Effector CD4-positive, alpha-beta T cell (primary cell): ENCODE data around the gene GRIK3.

Experiments used
- DNase-seq: peaks from one replicate; pipeline ENCODE4 v3.0.0-alpha.2; 2020

The GRIK3 gene

DNA sequence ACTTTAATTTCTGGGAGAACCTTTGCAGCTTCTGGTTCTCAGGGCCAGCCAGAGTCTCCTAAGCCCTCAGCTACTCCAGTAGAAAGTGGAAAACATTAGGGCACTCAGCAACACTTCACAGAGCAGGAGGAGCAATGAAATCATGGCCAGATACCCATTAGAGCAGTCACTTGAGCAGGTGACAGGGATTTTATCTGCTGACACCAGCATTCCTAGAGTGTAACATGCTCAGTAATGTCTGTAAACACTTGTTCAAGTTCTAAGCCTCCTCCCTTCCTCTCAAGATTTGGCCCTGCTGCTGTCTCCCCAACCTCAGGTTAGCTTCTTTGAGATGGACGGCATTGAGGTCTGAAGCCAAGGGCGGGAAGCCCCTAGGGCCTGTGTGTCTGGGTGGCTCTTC lies 218.0 kb downstream of the GRIK3 start:
- DNase-seq, result no peak

DNA sequence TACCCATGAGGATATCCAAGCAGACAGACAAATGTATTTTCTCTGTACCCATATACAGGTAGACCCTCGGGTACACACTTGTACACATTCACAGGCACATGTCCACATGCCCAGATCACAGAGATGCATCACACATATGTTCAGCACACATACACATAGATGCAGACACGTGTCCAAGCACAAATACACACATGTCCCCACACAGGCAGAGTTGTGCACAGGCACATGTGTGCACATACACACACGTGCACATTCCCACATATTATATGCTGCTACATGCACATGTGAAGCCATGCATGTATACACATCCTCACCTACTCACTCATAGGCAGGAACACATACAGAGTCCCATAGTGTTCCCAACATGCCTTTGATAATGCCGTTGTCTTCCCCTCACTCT lies 219.5 kb downstream of the GRIK3 start:
- no peak for DNase-seq

DNA sequence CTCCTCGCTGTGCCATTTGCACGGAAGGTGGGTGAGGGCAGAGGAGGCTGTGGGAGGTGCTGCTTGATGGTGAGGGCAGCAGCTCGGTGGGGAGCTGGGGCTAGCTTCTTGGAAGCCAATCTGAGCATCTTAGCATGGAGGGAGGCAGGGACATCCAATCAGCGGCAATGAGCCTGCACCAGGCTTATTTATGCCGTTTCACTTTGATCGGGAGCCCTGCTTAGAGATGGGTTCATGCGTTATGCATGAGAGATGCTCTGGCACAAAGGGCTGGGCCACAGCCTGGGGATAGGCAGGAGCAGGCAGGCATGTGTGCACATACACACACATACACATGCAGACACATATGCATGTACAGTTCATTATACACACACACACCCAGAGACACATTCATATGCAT lies 220.2 kb downstream of the GRIK3 start:
- no peak for DNase-seq

DNA sequence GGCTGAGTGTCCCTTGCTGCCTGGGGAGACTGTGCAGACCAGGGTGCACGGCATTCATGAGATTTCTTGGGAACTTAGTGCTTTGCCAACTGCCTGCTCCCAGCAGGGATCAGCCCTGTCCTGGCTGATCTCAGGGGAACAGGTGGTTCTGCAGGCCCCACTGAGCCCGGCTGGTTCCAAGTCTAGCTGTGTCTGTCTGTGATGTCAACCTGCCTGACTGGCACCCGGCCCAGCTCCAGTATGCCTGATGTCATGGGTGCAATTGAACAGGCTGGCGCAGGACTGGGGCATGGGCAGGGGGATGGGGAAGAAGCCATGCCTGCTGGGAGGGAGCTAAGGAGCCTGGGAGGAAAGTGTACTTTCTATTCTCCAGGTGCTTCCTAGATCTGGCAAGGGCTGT lies 227.1 kb downstream of the GRIK3 start:
- no peak for DNase-seq

DNA sequence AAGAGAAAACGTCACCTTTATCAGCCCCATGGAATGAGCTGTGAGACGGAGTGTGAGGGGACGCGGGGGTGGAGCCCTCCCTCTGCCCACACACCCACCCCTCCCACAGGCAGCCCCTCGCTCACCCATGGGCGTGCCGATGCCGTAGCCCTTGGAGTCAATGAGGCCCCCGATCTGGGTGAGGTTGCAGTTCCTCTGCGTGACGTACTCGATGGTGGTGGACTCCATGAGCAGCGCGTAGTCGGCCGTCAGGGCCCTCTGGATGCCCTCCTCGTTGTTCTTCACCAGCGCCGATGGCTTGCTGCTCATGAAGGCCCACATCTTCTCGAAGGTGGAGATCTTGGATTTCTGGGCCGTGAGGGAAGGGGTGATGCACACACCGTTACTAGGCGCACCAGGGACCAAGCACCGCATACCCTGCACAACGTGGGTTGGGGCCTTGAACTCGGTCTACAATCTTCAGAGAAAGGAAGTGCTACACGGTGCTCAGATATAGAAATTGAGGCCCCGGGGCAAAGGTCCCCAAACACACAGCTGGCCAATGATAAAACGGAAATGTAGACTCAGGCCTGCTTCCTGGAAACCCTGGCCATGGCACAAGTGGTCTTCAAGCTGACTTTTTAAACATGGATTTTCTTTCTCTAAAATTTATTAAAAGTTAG lies 228.2 kb downstream of the GRIK3 start:
- no peak for DNase-seq

DNA sequence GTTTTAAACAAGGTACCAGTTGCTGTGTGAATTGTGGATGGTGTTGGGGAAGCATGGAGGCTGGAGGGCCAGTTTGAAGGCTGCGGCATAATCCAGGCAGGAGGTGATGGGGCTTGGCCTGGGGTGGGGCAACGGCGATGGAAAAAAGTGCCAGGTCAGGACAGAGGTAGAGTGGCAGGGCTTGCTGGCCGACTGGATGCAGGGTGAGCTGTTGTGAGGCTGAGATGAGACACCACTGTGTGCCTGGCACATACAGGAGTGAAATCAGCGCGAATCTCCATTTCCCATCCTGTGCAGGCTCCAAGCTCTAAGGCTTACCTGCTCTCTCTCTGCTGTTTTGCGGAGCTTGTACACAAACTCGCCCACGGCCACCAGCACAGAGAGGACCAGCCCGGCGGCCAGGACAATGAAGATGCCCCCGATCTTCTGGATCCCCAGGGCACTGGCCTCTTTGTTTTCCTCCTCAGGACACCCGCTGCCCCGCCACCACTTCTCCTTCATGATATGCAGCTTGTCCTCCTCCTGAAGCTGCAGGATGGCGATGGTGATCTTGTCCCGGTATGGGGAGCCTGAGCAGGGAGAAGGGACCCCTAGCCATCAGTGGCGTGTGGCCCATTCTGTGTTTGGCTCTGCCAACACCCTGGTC lies 229.5 kb downstream of the GRIK3 start:
- no peak for DNase-seq

DNA sequence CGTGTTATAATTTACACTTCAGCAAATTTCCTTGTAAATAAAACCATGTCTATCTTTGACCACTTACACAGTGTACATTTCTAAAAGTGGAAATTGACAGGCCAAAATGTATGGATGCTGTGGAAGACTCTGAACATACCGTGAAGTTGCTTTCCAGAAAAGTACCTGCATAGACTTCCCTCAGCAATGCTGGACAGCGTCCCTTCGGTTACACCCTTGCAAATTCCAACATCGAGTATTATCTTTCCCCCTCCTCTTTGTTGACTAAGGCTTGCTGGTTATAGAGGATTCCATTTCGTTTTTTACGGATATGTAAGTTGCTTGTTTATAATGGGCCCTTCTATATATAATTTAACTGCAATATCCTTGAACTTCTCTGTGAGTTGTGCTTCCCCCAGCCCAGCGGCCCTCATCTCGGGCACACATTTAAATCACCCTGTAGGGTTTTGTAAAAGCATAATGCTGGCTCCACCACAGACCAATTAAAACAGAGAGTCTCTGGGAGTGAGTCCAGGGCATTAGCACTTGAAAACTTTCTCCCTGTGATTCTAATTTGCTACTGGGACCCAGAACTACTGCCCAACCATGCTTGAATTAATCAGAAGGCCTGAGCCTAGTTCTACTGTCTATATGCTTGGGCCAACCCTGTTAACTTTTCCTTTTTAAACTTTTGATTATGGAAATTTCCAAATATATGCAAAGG lies 230.3 kb downstream of the GRIK3 start:
- DNase-seq, result no peak

DNA sequence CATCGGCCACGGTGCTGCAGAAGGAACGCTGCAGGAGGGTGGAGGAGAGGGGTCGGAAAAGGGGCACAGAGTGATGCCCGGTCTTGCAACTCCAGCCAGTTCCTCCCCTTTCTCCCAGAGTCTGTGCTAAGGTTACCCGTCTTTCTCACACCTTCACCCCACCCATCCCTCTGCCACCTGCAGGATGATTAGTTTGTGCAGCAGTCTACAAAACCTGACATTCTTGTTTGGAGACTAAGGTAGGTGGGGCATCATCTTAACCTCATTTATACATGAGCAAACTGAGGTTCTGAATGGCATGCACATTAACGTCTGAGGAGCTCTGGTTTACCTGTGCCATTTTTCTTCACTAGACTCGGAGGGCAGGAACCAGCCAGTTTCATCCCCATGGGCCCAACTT lies 232.3 kb downstream of the GRIK3 start:
- DNase-seq, result no peak

DNA sequence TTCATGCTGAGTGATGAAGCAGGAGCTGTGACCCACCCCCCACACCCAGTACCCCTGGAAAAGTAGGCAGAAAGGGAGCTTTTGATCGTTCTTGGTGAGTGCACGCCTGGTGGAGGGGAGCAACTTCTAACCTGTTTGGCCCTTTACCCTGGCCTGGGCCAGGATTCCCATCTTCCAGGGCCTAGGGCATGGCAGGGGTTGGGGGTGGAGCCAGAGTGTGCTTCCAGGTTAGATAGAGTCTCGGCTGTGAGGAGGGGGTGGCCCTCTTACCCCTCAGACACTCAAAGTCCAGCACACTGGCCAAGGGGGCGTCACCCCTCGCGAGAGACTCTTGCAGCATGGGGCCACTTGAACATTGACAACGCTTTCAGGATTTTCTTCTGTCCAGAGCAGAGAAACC lies 236.6 kb downstream of the GRIK3 start:
- DNase-seq, result no peak

DNA sequence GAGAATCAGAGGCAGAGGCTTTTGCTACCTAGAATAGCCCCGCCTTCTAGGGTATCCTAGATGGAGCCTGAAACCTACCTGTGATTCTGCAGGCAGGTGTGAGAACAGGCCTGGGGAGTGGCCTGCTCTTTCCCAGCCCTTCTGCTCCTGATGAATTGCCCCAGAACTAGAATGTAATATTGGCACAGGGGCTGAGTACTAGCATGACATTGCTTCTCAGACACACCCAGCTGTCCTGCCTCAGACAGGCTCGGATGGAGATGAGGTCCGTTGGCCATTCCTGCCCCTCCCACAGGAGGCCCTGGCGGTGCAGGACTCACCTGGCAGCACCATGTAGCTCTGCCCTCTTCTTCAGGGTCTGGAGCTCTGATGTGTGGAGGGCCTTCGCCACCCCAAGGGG lies 237.6 kb downstream of the GRIK3 start:
- no peak for DNase-seq

DNA sequence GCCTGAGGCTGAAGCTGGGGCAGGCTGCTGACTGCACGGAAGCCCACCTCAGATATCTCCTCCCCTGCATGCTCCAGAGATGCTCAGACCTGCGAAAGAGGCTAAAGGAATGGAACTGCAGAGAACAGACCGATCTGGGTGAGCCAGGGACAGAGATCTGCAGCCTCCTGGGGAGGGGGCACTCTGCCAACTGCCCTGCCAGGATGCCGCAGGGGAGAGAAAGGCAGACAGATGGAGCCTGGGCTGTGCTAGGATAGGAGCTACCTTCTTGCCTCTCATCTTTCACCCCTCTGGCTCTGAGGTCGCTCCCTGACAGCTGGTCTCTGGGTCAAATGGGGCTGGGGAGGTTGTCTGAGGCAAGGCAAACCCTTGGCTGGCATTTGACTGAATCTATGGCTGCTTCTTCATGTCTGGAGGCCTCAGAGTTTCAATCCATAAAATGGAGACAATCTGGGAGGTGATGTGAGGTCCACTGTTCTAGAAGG lies 238.2 kb downstream of the GRIK3 start:
- DNase-seq, result no peak

DNA sequence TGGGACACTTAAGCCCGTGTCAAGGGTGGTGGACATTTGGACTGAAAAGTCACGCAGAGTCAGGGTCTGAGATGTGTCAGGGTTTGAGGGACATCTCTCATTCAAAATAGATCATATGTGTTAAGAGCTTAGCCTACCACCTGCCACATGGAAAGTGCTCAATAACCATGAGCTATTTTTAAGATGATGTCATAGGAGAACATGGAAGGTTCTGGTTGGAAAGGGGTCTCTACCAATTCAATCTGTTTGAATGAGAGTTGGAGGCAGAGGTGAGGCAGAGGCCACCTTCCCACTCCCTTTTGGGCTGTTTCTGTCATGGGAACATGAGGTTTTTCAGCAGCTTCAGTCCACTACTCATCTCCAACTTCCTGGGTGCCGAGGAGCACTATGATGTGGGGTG lies 239.9 kb downstream of the GRIK3 start:
- no peak for DNase-seq

DNA sequence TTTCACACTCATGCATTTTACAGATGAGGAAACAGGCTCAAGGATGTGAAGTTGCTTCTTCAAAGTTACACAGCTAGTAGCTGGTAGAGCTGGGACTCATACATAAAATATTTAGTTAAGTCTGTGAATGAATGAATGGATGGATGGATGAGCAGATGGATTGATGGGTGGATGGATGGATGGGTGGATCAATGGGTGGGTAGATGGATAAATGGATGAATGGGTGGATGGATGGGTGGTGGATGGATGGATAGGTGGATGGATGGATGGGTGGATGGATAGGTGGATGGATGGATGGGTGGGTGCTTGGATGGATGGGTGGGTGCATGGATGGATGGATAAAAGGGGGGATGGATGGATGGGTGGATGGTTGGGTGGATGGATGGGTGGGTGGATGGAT lies 240.9 kb downstream of the GRIK3 start:
- DNase-seq, result no peak

DNA sequence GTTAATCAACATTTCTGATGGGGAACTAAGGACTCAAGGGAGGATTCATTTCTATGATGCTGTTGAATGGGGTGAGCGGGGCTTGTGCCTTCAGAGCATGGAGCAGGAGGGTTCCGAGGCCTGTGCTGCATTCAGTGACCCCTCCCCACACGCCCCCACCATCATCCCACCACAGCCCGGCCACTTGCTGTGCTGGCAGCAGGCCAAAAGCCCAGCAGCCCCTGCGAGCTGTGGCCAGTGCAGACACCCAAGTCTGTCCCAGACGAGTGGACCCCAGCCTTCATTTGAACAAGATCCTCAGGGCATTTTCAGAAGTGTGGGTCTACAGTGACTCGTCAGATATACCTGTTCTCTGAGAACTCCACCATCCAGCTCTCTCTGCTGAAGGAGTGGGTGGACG lies 242.0 kb downstream of the GRIK3 start:
- DNase-seq, result no peak

DNA sequence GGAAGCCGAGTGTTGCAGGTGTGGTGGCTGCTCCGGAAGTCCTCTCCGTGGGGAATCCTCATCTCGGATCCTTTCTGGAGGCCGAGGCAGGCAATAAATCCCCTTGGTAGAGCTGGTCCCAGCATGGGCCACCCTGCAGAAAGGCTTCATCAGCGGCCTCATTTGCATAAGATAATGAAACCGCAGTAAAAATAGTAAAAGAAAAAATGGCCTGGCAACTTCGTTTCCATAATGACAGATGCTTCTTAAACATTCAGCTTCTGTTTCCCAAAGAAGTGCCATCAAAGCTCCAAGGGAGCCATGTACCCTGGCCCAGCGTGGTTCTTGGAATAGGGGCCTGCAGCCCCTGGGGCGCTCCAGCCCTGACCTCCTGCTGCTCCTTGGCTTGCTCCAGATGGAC lies 244.1 kb downstream of the GRIK3 start:
- no peak for DNase-seq

DNA sequence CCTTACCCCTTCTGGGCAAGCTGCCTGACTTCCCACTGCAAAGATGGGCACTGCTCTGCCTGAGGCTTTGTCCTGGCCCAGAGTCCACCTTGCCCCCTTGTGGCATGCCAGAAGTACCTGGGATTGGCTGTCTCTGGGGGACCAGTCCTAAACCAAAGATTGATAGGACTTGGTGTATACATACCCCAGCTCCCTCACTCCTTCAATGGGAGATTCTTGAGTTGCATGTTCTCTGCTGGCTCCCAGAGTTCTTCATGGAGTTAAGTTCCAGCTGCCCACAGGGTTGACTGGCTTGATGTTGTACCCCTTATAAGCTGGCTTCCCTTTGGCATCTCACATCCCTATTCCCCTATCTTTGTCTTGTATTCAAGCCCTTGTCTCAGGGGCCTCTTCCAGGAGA lies 244.8 kb downstream of the GRIK3 start:
- DNase-seq, result no peak

DNA sequence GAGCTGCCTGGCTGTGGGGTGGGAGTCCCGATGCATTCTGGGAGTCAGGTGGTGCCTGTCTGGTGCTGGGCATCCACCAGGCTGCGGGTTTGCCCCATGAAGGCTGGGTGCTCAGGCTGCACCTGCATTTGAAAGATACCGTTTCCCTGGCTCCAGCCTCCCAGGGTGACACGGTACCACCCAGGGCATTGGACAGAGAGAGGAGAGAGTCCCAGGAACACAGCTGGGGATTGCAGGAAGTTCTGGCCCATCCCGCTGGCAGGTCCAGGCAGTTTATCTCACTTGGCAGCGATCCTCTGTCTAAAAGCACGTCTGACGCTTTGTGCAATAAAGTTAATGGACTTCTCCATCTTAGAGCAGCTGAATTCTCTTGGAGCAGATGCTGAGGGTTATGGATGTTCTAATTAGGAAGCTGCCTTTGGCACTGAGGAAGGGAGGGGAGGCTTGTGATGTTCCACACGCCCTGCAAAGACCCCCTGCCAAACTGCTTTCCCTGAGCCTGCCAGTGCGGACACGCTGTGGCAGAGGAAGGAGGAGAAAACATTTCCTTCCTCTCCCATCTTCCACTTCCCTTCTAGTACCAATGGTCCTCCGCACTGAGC lies 246.9 kb downstream of the GRIK3 start:
- DNase-seq, result no peak

DNA sequence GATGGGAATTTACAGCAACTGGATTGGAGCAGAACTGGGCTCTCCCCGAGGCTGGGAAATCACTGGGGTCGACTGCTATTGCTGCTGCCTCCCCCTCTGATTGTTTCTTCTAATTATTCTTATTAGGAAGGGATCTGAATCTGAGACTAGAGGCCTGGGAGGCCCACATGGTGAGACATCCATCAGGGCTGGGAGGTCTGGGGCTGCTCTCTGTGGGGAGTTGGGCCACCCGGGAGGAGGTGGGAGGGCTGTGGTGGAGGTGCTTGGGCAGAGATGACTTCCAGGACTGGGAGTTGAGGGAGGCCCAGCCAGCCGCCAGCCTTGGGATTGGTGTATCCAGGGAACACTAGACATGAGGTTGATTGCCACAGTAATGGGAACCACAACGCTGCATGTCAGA lies 247.9 kb downstream of the GRIK3 start:
- no peak for DNase-seq

DNA sequence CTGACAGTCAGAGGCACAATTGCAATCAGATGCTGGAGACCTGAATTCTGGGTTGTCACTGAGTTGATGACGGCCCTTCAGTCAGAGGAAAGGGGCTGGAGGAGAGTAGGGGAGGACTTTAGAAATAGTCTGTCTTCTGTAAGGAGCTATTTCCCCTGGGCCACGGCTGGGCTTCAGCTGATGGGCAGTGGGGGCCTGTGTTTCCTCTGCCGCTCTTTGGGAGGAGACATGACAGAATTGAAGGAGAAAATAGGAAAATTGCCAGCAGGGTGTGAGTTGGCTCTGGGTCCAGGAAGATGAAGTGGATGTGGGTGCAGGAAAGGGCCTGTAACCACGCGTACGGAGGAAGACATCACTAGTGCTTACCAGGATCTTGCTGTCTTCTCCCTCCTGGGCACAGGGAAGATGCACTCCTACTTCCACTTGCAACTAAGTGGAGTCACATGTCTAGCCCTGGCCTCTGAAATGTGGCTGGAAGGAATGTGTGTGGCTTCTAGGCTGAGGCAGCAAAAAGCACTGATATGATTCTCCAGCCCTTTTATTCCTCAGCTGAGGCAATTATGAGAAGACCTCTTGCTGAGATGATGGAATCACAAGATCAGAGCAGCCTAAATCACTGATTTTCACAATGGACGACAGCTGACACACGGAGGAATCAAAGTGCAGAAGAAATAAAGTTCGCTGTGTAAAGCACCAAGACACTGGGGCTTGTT lies 250.0 kb downstream of the GRIK3 start:
- no peak for DNase-seq

DNA sequence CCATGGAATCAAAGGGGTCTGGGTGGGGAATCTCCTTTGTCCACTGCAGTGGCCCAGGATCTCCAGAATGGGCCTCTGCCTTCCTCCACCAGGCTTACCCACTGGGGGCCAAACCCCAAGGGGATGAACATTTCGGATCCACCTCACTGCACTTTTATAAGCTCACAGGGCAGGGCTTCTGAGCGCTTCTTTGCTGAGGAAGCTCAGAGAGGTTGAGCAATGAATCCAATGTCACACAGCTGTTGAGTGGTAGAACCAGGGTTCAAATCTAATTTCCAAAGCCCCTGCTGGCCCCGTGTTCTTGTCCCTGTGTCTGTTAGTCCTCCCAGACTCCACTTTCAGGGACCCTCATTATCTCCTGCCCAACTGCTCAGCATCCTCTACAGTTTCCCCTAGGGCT lies 250.8 kb downstream of the GRIK3 start:
- no peak for DNase-seq

DNA sequence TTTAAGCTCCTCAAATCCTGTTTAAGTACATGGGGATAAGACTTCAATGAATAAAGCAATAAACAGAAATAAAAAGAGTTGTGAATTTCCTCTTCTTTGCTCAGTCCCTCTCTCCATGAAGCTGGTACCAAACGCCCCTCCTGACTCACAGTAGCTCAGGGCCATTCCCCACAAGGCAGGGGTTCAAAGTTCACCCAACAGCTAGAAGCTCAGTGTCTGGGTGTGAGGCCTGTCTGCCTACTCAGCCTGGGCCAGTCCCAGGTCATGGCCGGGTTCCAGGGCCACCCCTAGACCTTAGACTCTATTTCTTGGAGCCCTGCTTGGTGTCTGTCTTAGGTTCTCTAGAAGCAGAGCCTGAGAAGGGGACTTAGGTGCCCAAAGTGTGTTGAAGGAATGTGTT lies 251.5 kb downstream of the GRIK3 start:
- DNase-seq, result no peak

DNA sequence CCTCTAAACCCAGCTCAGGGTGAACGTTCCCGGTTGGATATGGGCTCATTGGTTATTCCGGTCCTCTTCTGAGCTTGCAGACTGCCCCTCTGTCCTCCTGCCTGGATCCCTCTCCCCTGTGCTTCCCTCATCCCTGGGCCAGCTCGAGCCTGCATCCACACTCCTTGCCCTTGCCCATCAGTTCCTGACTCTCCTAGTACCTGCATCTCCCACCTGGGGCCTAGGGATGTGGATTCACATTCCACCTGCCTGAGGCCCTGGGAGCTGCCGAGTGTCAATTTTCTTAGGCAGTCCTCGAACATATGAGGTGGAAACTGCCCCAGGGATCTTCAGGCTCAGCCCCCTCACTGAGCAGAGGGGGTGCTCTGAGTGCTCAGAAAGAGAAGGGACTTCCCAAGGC lies 252.2 kb downstream of the GRIK3 start:
- no peak for DNase-seq

DNA sequence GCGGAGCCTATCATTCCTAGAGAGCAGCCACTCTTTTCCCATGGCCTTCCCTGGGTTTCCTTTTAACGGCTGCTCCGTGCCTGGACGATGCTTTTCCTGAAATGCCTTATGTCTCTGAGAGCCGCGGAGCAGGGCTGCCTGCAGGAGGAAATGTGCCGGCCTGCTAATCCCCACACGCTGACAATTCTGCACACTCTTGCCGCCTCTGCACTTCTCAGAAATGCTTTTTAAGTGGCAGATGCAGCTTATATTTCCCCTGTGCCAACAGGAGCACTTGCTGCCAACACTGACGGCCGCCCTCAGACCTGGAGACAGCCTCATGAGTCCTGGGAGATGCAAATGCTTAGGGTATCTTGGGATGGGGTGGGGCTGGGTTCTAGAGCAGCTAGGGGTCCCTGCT lies 253.2 kb downstream of the GRIK3 start:
- no peak for DNase-seq
